K562 (cell line): ENCODE data around the gene HLA-DOA. TPM values are rescaled to one million over a fixed set of nuclear protein-coding genes. Genes with fewer than 3 reads are reported as not detected.
A peak's percentile ranks its signal among the peaks of the same experiment; 100 is the strongest.

Source experiments
- ATAC-seq: fragments of 200-7000 bp; cut with Tn5 transposase; 3 replicates; pipeline ENCODE4 v1.9.1; 2020; ENCODE audit warnings: moderate library complexity
- BruUV-seq: library from RNA; stranded (reverse); fragments of 400-500 nt; replicated peaks from 2 replicates; lab custom pipeline; 2021; lab: Mats Ljungman, UMichigan
- CTCF ChIA-PET: fragments of 300-600 bp; formaldehyde crosslinking; extraction: SDS; loops from one replicate; lab custom pipeline; 2021; ENCODE audit warnings: low intra/inter-chr PET ratio; lab: Yijun Ruan, JAX
- POLR2A ChIA-PET: fragments of 300-600, 350-650 bp; sonication (Branson Sonifier 250); formaldehyde crosslinking; extraction: SDS; loops from one replicate; lab custom pipeline; 2021; ENCODE audit warnings: antibody characterized with exemption, inconsistent platforms; lab: Yijun Ruan, JAX
- DNase-seq, 4 experiments: peaks; one replicate each; pipeline versions ENCODE4 v3.0.0 to v3.0.0-alpha.2; 2011 to 2018; ENCODE audit warnings: low spot score in 3 of 4, mixed read lengths in 3 of 4; ENCODE audit errors: extremely low read depth in 1 of 4
- FAIRE-seq: peaks from 2 replicates; lab custom pipeline; 2011; peaks lifted over from hg19 to GRCh38; lab: Jason Lieb, UNC
- H2AFZ ChIP-seq: 2 replicates; pipeline ENCODE4 v1.6.0; 2011; ENCODE audit warnings: low read depth, low read length, control low read depth, inconsistent platforms
- H3K27ac ChIP-seq: fragments of 200-600 bp; 3 replicates; pipeline ENCODE4 v1.8.0; 2011; ENCODE audit warnings: low read depth, mild to moderate bottlenecking, control low read depth, inconsistent platforms, low read length, moderate library complexity, mixed read lengths; ENCODE audit errors: extremely low read depth
- H3K27me3 ChIP-seq, 2 experiments: fragments of 300-600 bp in 1 of 2; 2 replicates in 1 of 2; 3 replicates in 1 of 2; pipeline versions ENCODE4 v1.6.0 to v1.8.0; 2011; ENCODE audit warnings: inconsistent platforms in 2 of 2, low read length in 2 of 2, mild to moderate bottlenecking in 1 of 2, mixed read lengths in 1 of 2, moderate library complexity in 1 of 2; ENCODE audit not compliant: control insufficient read depth in 2 of 2, insufficient read depth in 2 of 2
- H3K36me3 ChIP-seq: fragments of 300-600 bp; 3 replicates; pipeline ENCODE4 v1.8.0; 2011; ENCODE audit warnings: mild to moderate bottlenecking, low read length, inconsistent platforms; ENCODE audit not compliant: control insufficient read depth, insufficient read depth
- H3K4me1 ChIP-seq, 2 experiments: fragments of 200-600 bp in 1 of 2; replicated peaks in 1 of 2; 2 replicates in 1 of 2; 3 replicates in 1 of 2; pipeline versions ENCODE4 v1.5.1 to v1.8.0; 2011; ENCODE audit warnings: inconsistent platforms in 2 of 2, low read length in 2 of 2, mild to moderate bottlenecking in 1 of 2, mixed read lengths in 1 of 2, moderate library complexity in 1 of 2; ENCODE audit not compliant: control insufficient read depth in 2 of 2, insufficient read depth in 2 of 2
- H3K4me2 ChIP-seq: 2 replicates; pipeline ENCODE4 v1.6.1; 2011; ENCODE audit warnings: low read length, control low read depth, inconsistent platforms, mixed read lengths; ENCODE audit not compliant: insufficient read depth
- H3K4me3 ChIP-seq: fragments of 200-600 bp; sonication (generic), shearing (Covaris generic); 2 replicates; pipeline ENCODE4 v1.5.1; 2016; ENCODE audit warnings: control low read depth, inconsistent platforms
- H3K79me2 ChIP-seq: fragments of 200-600 bp; 3 replicates; pipeline ENCODE4 v1.8.0; 2011; ENCODE audit warnings: low read length, inconsistent platforms; ENCODE audit not compliant: control insufficient read depth, insufficient read depth
- H3K9ac ChIP-seq, 2 experiments: 2 replicates each; pipeline versions ENCODE4 v1.6.0 to v1.6.1; 2011; ENCODE audit warnings: low read depth in 2 of 2, low read length in 2 of 2, control low read depth in 1 of 2, inconsistent platforms in 1 of 2, mild to moderate bottlenecking in 1 of 2, mixed read lengths in 1 of 2; ENCODE audit not compliant: insufficient read depth in 1 of 2
- H3K9me1 ChIP-seq: one replicate; pipeline ENCODE4 v1.6.0; 2011; ENCODE audit warnings: inconsistent platforms, mild to moderate bottlenecking, low read length, moderate library complexity; ENCODE audit not compliant: control insufficient read depth, insufficient read depth
- H3K9me3 ChIP-seq: replicated peaks from 2 replicates; pipeline ENCODE4 v1.5.1; 2011; ENCODE audit warnings: low read depth, low read length, inconsistent platforms; ENCODE audit not compliant: control insufficient read depth, insufficient read depth
- H4K20me1 ChIP-seq: replicated peaks from 2 replicates; pipeline ENCODE4 v1.6.1; 2011; ENCODE audit warnings: low read length, inconsistent platforms, mixed read lengths; ENCODE audit not compliant: control insufficient read depth, insufficient read depth
- CBFB ChIP-seq: sonication (generic); formaldehyde crosslinking; IDR thresholded peaks from 2 replicates; pipeline ENCODE4 v1.4.0; 2020; ENCODE audit warnings: mild to moderate bottlenecking, missing genetic modification reagents
- CHCHD3 ChIP-seq: fragments of 250-450 bp; sonication (Bioruptor Pico); IDR thresholded peaks from 2 replicates; pipeline ENCODE4 v2.1.2; 2022; ENCODE audit warnings: mild to moderate bottlenecking
- E2F5 ChIP-seq: sonication (generic); formaldehyde crosslinking; IDR thresholded peaks from 2 replicates; pipeline ENCODE4 v1.8.0; 2022; ENCODE audit warnings: mild to moderate bottlenecking, missing genetic modification reagents
- KDM2B ChIP-seq: fragments of 250-450 bp; sonication (Bioruptor Pico); IDR thresholded peaks from 2 replicates; pipeline ENCODE4 v1.8.0; 2021; ENCODE audit warnings: mild to moderate bottlenecking, moderate library complexity
- MAFF ChIP-seq: IDR thresholded peaks from 2 replicates; pipeline ENCODE4 v1.6.1; 2012; ENCODE audit warnings: low read length, improper control_type of control experiment
- NFIC ChIP-seq: fragments of 450-650 bp; IDR thresholded peaks from 2 replicates; pipeline ENCODE4 v1.6.1; 2017; ENCODE audit warnings: mild to moderate bottlenecking, inconsistent platforms
- POLR2AphosphoS5 ChIP-seq: IDR thresholded peaks from 2 replicates; pipeline ENCODE4 v1.6.1; 2011; ENCODE audit warnings: mild to moderate bottlenecking, low read depth, low read length, moderate library complexity; ENCODE audit not compliant: control insufficient read depth, insufficient read depth
- POLR2B ChIP-seq: fragments of 450-650 bp; IDR thresholded peaks from 2 replicates; pipeline ENCODE4 v1.6.1; 2018; ENCODE audit warnings: low read depth; ENCODE audit not compliant: partially characterized antibody
- RBFOX2 ChIP-seq: fragments of 200-400 bp; formaldehyde crosslinking; IDR thresholded peaks from 2 replicates; pipeline ENCODE4 v1.6.1; 2017; ENCODE audit warnings: low read depth, mild to moderate bottlenecking, low read length, moderate library complexity
- SMARCA4 ChIP-seq: fragments of 450-650 bp; IDR thresholded peaks from 2 replicates; pipeline ENCODE4 v1.6.1; 2016
- SUPT5H ChIP-seq: fragments of 450-650 bp; IDR thresholded peaks from 2 replicates; pipeline ENCODE4 v1.6.1; 2016
- ZFX ChIP-seq: sonication (generic); formaldehyde crosslinking; IDR thresholded peaks from 2 replicates; pipeline ENCODE4 v1.8.0; 2022; ENCODE audit warnings: mild to moderate bottlenecking, missing genetic modification reagents, moderate library complexity
- ZNF121 ChIP-seq: sonication (generic); formaldehyde crosslinking; conservative IDR thresholded peaks from 2 replicates; pipeline ENCODE4 v1.8.0; 2022; ENCODE audit warnings: missing genetic modification reagents
- ZNF212 ChIP-seq: fragments of 450-650 bp; formaldehyde crosslinking; IDR thresholded peaks from 2 replicates; pipeline ENCODE4 v1.4.0; 2020; ENCODE audit warnings: mild to moderate bottlenecking
- WGBS: fragments of 100-300 bp; shearing (Covaris generic); methylation state at CpG from one replicate; pipeline ENCODE4 v1.1.6; 2016; ENCODE audit warnings: low coverage, mixed read lengths; ENCODE audit not compliant: insufficient coverage; ENCODE audit errors: missing lambda C conversion rate; 5-methylcytosine and 5-hydroxymethylcytosine counted together
- in situ Hi-C: fragments of 300-500 bp; cut with MboI; formaldehyde crosslinking; loops from 4 replicates; pipeline ENCODE4 v1.15.0; 2018; ENCODE audit warnings: inconsistent platforms, mixed read lengths
- intact Hi-C: fragments of 100-400 bp; cut with micrococcal nuclease; formaldehyde crosslinking; loops from 2 replicates; pipeline ENCODE4 v1.14.2; 2022
- polyA plus RNA-seq, 8 experiments: library from polyadenylated mRNA; depleted of rRNA in 4 of 8; stranded (reverse) in 5 of 8; unstranded in 3 of 8; fragments of >200 nt; fragmentation: Nextera tagmentation in 2 of 8; fragmentation: Illumina TruSeq in 1 of 8; extraction: Ambion mirVana in 2 of 8; extraction: Trizol in 1 of 8; gene quantifications; 2 replicates each; pipeline versions ENCODE4 v1.2.1 to v1.2.3, GENCODE V29; 2011 to 2014; ENCODE audit warnings: inconsistent platforms in 1 of 8, missing spikeins in 1 of 8
- total RNA-seq, 7 experiments: library from RNA; depleted of rRNA in 6 of 7; stranded (reverse); fragments of >200 nt in 6 of 7; fragmentation: Illumina TruSeq in 2 of 7; extraction: Trizol in 2 of 7; gene quantifications; 2 replicates each; pipeline versions ENCODE4 v1.2.1 to v1.2.3, GENCODE V29; 2011 to 2021; ENCODE audit warnings: low replicate concordance in 1 of 7

HLA-DOA gene
- total and polyA plus RNA-seq, 9 of the 15 experiments (the other 6 are each of a cell fraction or from before 2014, with no cell fraction given) = 0.07 TPM; not detected in 8

GRCh38 chr6:32977272-32977952 lies 32.0 kb downstream of the HLA-DOA start:
- Histone ChIP-seq H3K9me3 (no peaks in the 10 kb centered on the region), H3K9ac (no peak overlapping the region; a peak in 1 of 4 replicates), H3K4me2 (no peak overlapping the region), H3K27ac (no peak overlapping the region), H4K20me1 (peaks cover 78% of the 10 kb centered on the region), H3K4me1 (peaks cover 9 to 12% of the 10 kb centered on the region in 2 experiments; a peak in 4 of 5 replicates), H3K36me3 (peaks cover 98% of the 10 kb centered on the region), H2AFZ (no peak overlapping the region), H3K79me2 (peaks cover 64% of the 10 kb centered on the region), H3K27me3 (no peaks in the 10 kb centered on the region), H3K4me3 (no peak overlapping the region), H3K9me1 (peaks cover 22% of the 10 kb centered on the region)
- FAIRE-seq (no peak), DNase-seq (no peak), ATAC-seq (no peak)
- BruUV-seq = no TSS peak
- 91% methylated on average over 10 of the region's 10 CpGs for WGBS
- intact Hi-C loops (no loop called here), in situ Hi-C loops (no loop called here)
- TF ChIP-seq RBFOX2 = peak; percentile 12; the same call in 1 of the 2 replicates
- TF ChIP-seq MAFF = no peak
- peak; percentile 40; the same call in 1 of the 2 replicates for TF ChIP-seq ZNF121 (CRISPR knock-in tag)
- TF ChIP-seq CHCHD3 (CRISPR knock-in tag) = 0 out of 2 replicates have a peak, but pooled peaks have one; percentile 62
- TF ChIP-seq SMARCA4 = no peak
- no peak for TF ChIP-seq E2F5
- TF ChIP-seq POLR2B = peak; percentile 23
- TF ChIP-seq ZNF212 (CRISPR knock-in tag) = 0 out of 2 replicates have a peak, but pooled peaks have one; percentile 65
- peak; percentile 12; the same call in 1 of the 2 replicates for TF ChIP-seq POLR2AphosphoS5
- peak; percentile 40; the same call in 1 of the 2 replicates for TF ChIP-seq SUPT5H
- TF ChIP-seq ZFX (CRISPR knock-in tag) = no peak
- TF ChIP-seq NFIC = no peak
- TF ChIP-seq KDM2B = no peak
- 0 out of 2 replicates have a peak, but pooled peaks have one; percentile 57 for TF ChIP-seq CBFB
- ChIA-PET POLR2A (interaction anchor here (0.6 to 13.4 kb wide), 5 partner anchors 7 to 853 kb away, joined by 3 to 384 read pairs (median 4); partner anchors contain the start of gene HLA-DMA), CTCF (no interaction called here)
